Activated B cell treated with CpG ODN at 0.5 μM for 24 hours (primary cell): Measurements from ENCODE around the gene ZNF683. TPM values are rescaled to one million over a fixed set of nuclear protein-coding genes. Genes with fewer than 3 reads are reported as not detected.

Experiments
- ATAC-seq: fragments of 200-7000 bp; cut with Tn5 transposase; one replicate; pipeline ENCODE4 v1.10.0; 2021; ENCODE audit warnings: low read depth, mild to moderate bottlenecking, moderate library complexity
- CTCF ChIA-PET: fragments of 350-600 bp; sonication (Branson Sonifier 250); formaldehyde crosslinking; loops from one replicate; lab custom pipeline; 2021; ENCODE audit warnings: antibody characterized with exemption; lab: Charles Lee
- POLR2A ChIA-PET: fragments of 350-600 bp; sonication (Branson Sonifier 250); formaldehyde crosslinking; loops from one replicate; lab custom pipeline; 2021; ENCODE audit warnings: antibody characterized with exemption; lab: Charles Lee
- DNase-seq: peaks from one replicate; pipeline ENCODE4 v3.0.0; 2022
- H3K27ac Mint-ChIP-seq: one replicate; pipeline ENCODE4 v1.8.0; 2020; ENCODE audit warnings: mixed read lengths
- H3K27me3 Mint-ChIP-seq: one replicate; pipeline ENCODE4 v1.8.0; 2021; ENCODE audit warnings: mixed read lengths
- H3K36me3 Mint-ChIP-seq: one replicate; pipeline ENCODE4 v1.8.0; 2021; ENCODE audit warnings: low read depth, mixed read lengths
- H3K4me1 Mint-ChIP-seq: one replicate; pipeline ENCODE4 v1.8.0; 2021; ENCODE audit warnings: mixed read lengths
- H3K4me3 Mint-ChIP-seq: one replicate; pipeline ENCODE4 v1.8.0; 2020; ENCODE audit warnings: mild to moderate bottlenecking, mixed read lengths
- H3K9me3 Mint-ChIP-seq: one replicate; pipeline ENCODE4 v1.8.0; 2020; ENCODE audit warnings: mixed read lengths
- intact Hi-C: fragments of 100-400 bp; cut with micrococcal nuclease; formaldehyde crosslinking; loops from one replicate; pipeline ENCODE4 v1.15.1; 2024
- total RNA-seq: library from RNA; stranded (reverse); gene quantifications from 2 replicates; pipeline ENCODE4 v1.2.3, GENCODE V29; 2022
- TF ChIP-seq, protein P1 (sequence below): fragments of 200-600 bp; IDR thresholded peaks from one replicate; pipeline ENCODE4 v1.8.0; 2022; ENCODE audit warnings: antibody characterized with exemption, mild to moderate bottlenecking

ZNF683 gene
- total RNA-seq, 1 donor from 2014 or later, result not detected

DNA sequence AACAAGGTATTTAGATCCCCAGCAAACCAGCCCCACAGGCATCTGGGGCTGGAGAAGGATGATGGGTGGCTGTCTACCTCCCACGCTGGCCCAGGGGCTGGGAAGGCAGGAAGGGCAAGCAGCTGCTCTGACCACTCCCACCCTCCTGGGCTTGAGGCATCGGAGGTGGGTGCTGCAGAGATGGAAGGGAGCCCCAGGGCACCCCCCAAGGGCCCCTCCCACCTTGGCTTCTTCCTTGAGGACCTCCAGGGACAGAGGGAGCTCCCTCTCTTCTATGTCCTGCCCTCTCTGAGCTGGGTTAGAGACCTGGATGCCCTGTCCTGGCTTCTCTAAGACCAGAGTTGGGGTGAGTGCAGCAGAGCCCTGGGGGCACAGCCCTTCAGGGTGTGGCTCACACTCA, 51.7 kb downstream of the ZNF683 start:
- peaks cover 51% of the 10 kb centered on the region for H3K36me3 Mint-ChIP-seq
- peak overlapping the region; percentile 98 for H3K27ac Mint-ChIP-seq
- TF ChIP-seq, protein P1, sequence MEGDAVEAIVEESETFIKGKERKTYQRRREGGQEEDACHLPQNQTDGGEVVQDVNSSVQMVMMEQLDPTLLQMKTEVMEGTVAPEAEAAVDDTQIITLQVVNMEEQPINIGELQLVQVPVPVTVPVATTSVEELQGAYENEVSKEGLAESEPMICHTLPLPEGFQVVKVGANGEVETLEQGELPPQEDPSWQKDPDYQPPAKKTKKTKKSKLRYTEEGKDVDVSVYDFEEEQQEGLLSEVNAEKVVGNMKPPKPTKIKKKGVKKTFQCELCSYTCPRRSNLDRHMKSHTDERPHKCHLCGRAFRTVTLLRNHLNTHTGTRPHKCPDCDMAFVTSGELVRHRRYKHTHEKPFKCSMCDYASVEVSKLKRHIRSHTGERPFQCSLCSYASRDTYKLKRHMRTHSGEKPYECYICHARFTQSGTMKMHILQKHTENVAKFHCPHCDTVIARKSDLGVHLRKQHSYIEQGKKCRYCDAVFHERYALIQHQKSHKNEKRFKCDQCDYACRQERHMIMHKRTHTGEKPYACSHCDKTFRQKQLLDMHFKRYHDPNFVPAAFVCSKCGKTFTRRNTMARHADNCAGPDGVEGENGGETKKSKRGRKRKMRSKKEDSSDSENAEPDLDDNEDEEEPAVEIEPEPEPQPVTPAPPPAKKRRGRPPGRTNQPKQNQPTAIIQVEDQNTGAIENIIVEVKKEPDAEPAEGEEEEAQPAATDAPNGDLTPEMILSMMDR, result no peak
- H3K27me3 Mint-ChIP-seq, result no peaks in the 10 kb centered on the region
- intact Hi-C loops, result loop anchor here (1.0 to 5.0 kb wide), 8 partner anchors 32 to 216 kb away; partner anchors contain the start of gene ZNF593
- DNase-seq, result peak; percentile 25
- H3K9me3 Mint-ChIP-seq, result no peaks in the 10 kb centered on the region
- ATAC-seq, result peak; percentile 1
- peak overlapping the region; percentile 96 for H3K4me3 Mint-ChIP-seq
- peaks cover 75% of the 10 kb centered on the region for H3K4me1 Mint-ChIP-seq
- POLR2A ChIA-PET, result interaction anchor here (0.6 to 14.1 kb wide), 9 partner anchors 13 to 151 kb away, joined by 4 to 1638 read pairs (median 8); partner anchors contain the start of genes CEP85, SH3BGRL3, UBXN11 and ZNF593
- CTCF ChIA-PET, result interaction anchor here (1.0 to 11.7 kb wide), 16 partner anchors 11 to 178 kb away, joined by 3 to 372 read pairs (median 7); partner anchors contain the start of genes C1orf232, CEP85, SH3BGRL3 and ZNF593

GRCh38 chr1:26318338-26319064, 54.0 kb downstream of the ZNF683 start:
- Mint-ChIP-seq H3K4me1 (peaks cover 95% of the 10 kb centered on the region), H3K4me3 (peak overlapping the region; percentile 96), H3K27ac (peak overlapping the region; percentile 98), H3K9me3 (no peaks in the 10 kb centered on the region), H3K36me3 (peaks cover 42% of the 10 kb centered on the region), H3K27me3 (no peaks in the 10 kb centered on the region)
- intact Hi-C loops, result no loop called here
- DNase-seq (peak; percentile 26), ATAC-seq (peak; percentile 5)
- TF ChIP-seq, protein P1, result no peak
- ChIA-PET POLR2A (interaction anchor here (0.6 to 14.1 kb wide), 16 partner anchors 10 to 1390 kb away, joined by 3 to 1638 read pairs (median 4); partner anchors contain the start of genes CEP85, HMGN2, PDIK1L and SH3BGRL3), CTCF (interaction anchor here (1.2 to 11.7 kb wide), 6 partner anchors 11 to 149 kb away, joined by 3 to 372 read pairs (median 10); partner anchors contain the start of genes CEP85, SH3BGRL3 and ZNF593)

DNA sequence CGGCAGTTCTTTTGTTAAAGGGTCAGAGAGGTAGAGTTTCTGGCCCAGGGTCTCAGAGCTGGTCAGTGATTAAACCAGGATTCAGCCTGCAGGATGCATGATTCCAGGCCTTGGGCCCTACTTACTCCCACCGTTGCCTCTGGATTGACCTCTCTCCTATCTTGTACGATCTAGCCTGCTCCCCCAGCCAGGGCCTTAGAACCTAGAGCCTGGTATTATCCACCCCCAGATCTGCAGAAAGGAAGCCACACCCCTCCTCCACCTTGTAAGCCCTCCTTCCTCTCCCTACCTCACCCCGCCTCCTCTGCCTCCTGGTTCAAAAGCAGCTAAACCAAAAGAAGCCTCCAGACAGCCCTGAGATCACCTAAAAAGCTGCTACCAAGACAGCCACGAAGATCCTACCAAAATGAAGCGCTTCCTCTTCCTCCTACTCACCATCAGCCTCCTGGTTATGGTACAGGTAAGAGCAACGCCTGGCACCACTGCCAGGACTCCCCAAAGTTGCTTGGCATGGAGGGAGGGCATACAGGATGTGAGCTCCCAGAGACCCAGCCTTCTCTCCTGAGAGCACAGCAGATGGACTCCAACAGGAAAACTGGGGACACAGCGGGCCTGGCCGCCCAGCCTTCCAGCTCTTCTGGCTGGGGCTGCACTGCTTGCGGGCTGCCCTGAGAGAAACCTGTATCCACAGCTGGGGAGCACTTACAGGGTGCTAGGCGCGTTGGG, 54.8 kb downstream of the ZNF683 start, which contains the start of gene CD52:
CD52 (plus strand) TSS at position 347 of the 726 bp plus-strand sequence; CDS start at position 407, 60 bp downstream.
- TF ChIP-seq, protein P1, result no peak
- H3K27me3 Mint-ChIP-seq, result no peaks in the 10 kb centered on the region
- peak within 1 kb of the TSS; percentile 98 for H3K27ac Mint-ChIP-seq
- ATAC-seq (peak; percentile 64), DNase-seq (peak; percentile 36)
- peak within 1 kb of the TSS; percentile 96 for H3K4me3 Mint-ChIP-seq
- ChIA-PET CTCF (interaction anchor here (1.2 to 11.7 kb wide), 6 partner anchors 10 to 148 kb away, joined by 3 to 372 read pairs (median 10); partner anchors contain the start of genes CEP85, SH3BGRL3 and ZNF593), POLR2A (interaction anchor here (0.6 to 14.1 kb wide), 12 partner anchors 10 to 1904 kb away, joined by 3 to 1638 read pairs (median 5); partner anchors contain the start of genes CEP85, HMGN2, SH3BGRL3 and STPG1)
- H3K36me3 Mint-ChIP-seq, result peaks cover 35% of the 10 kb centered on the region
- peaks cover 96% of the 10 kb centered on the region for H3K4me1 Mint-ChIP-seq
- intact Hi-C loops, result loop anchor here (1.0 kb wide), 1 partner anchor 83 kb away; the partner anchor contains the start of gene CEP85
- no peaks in the 10 kb centered on the region for H3K9me3 Mint-ChIP-seq

DNA sequence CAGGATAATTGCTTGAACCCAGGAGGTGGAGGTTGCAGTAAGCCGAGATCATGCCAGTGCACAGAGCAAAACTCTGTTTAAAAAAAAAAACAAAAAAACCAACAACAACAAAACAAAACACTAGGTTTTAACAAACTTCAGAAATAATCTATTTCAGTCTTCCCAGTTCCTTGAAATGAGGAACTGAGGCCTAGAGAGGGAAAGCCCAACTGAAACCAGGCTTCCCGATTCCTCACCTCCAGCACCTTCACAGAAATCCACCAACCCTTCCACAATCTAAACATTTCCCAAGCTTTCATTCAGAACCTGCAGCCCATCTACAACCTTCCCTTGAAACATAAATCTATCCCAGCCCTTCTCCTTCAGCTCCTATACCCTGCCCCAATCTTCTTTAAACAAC, 55.4 kb downstream of the ZNF683 start:
- Mint-ChIP-seq H3K4me3 (peak overlapping the region; percentile 96), H3K27ac (peak overlapping the region; percentile 98), H3K27me3 (no peaks in the 10 kb centered on the region), H3K9me3 (no peaks in the 10 kb centered on the region), H3K4me1 (peaks cover 91% of the 10 kb centered on the region), H3K36me3 (peaks cover 31% of the 10 kb centered on the region)
- TF ChIP-seq, protein P1, result no peak
- intact Hi-C loops, result loop anchor here (1.0 kb wide), 1 partner anchor 83 kb away; the partner anchor contains the start of gene CEP85
- ChIA-PET CTCF (interaction anchor here (1.8 to 11.7 kb wide), 4 partner anchors 29 to 148 kb away, joined by 5 to 372 read pairs (median 127); partner anchors contain the start of genes CEP85, SH3BGRL3 and ZNF593), POLR2A (interaction anchor here (0.7 to 14.1 kb wide), 9 partner anchors 9 to 1904 kb away, joined by 3 to 1638 read pairs (median 6); partner anchors contain the start of genes CEP85, HMGN2, SH3BGRL3 and STPG1)
- ATAC-seq, result no peak
- DNase-seq, result no peak
